PC-9 (cell line): ENCODE data around the gene CCNY. TPM values are rescaled to one million over a fixed set of nuclear protein-coding genes. Genes with fewer than 3 reads are reported as not detected.

Experiments used
- BruUV-seq: library from RNA; stranded (reverse); fragments of 400-500 nt; replicated peaks from 2 replicates; lab custom pipeline; 2021; lab: Mats Ljungman, UMichigan
- CTCF ChIA-PET: fragments of 300-600 bp; sonication (Branson Sonifier 250); formaldehyde crosslinking; loops from one replicate; lab custom pipeline; 2022; ENCODE audit warnings: antibody characterized with exemption; lab: Charles Lee
- POLR2A ChIA-PET: fragments of 300-600 bp; sonication (Branson Sonifier 250); formaldehyde crosslinking; loops from one replicate; lab custom pipeline; 2022; ENCODE audit warnings: antibody characterized with exemption; ENCODE audit not compliant: unreplicated experiment; lab: Charles Lee
- DNase-seq, 2 experiments: peaks; one replicate each; pipeline versions ENCODE4 v3.0.0 to v3.0.0-alpha.2; 2015 to 2022; ENCODE audit warnings: mixed read lengths in 1 of 2
- H2AFZ ChIP-seq: fragments of 200-600 bp; sonication (generic); 2 replicates; pipeline ENCODE4 v1.8.1; 2017; ENCODE audit warnings: antibody characterized with exemption
- H3F3A ChIP-seq: fragments of 200-600 bp; sonication (generic); 2 replicates; pipeline ENCODE4 v1.8.1; 2017; ENCODE audit warnings: antibody characterized with exemption, mild to moderate bottlenecking, low read depth; ENCODE audit not compliant: insufficient read depth
- H3K27ac ChIP-seq: fragments of 200-600 bp; sonication (generic); 2 replicates; pipeline ENCODE4 v1.6.1; 2016; ENCODE audit warnings: mixed run types
- H3K27me3 ChIP-seq: fragments of 200-600 bp; sonication (generic); 2 replicates; pipeline ENCODE4 v1.6.1; 2016; ENCODE audit warnings: low read depth, mixed run types; ENCODE audit not compliant: insufficient read depth
- H3K36me3 ChIP-seq: fragments of 200-600 bp; sonication (generic); 2 replicates; pipeline ENCODE4 v1.6.1; 2016; ENCODE audit warnings: low read depth, mixed run types
- H3K4me1 ChIP-seq: fragments of 200-600 bp; sonication (generic); replicated peaks from 2 replicates; pipeline ENCODE4 v1.6.1; 2016; ENCODE audit warnings: mixed run types; ENCODE audit not compliant: insufficient read depth
- H3K4me2 ChIP-seq: fragments of 200-600 bp; sonication (generic); 2 replicates; pipeline ENCODE4 v1.6.1; 2017; ENCODE audit warnings: mixed run types
- H3K4me3 ChIP-seq: fragments of 200-600 bp; sonication (generic); 2 replicates; pipeline ENCODE4 v1.6.1; 2016; ENCODE audit warnings: mixed run types
- H3K79me2 ChIP-seq: fragments of 200-600 bp; sonication (generic); 2 replicates; pipeline ENCODE4 v1.6.1; 2017; ENCODE audit warnings: low read depth, mixed run types
- H3K9me2 ChIP-seq: fragments of 200-600 bp; sonication (generic); 2 replicates; pipeline ENCODE4 v1.8.1; 2017; ENCODE audit warnings: mild to moderate bottlenecking; ENCODE audit not compliant: insufficient read depth
- H3K9me3 ChIP-seq: fragments of 200-600 bp; sonication (generic); 2 replicates; pipeline ENCODE4 v1.8.1; 2016; ENCODE audit warnings: low read depth; ENCODE audit not compliant: insufficient read depth
- H4K20me1 ChIP-seq: fragments of 200-600 bp; sonication (generic); 2 replicates; pipeline ENCODE4 v1.8.1; 2017; ENCODE audit not compliant: insufficient read depth
- CTCF ChIP-seq: fragments of 200-600 bp; sonication (generic); conservative IDR thresholded peaks from 2 replicates; pipeline ENCODE4 v1.6.1; 2017; ENCODE audit warnings: mixed run types, antibody characterized with exemption, mild to moderate bottlenecking, moderate library complexity
- EZH2 ChIP-seq: fragments of 200-600 bp; sonication (generic); IDR thresholded peaks from 2 replicates; pipeline ENCODE4 v1.8.0; 2017; ENCODE audit warnings: antibody characterized with exemption, low read depth
- intact Hi-C: fragments of 100-400 bp; cut with micrococcal nuclease; formaldehyde crosslinking; loops from one replicate; pipeline ENCODE4 v1.10.0; 2022; ENCODE audit not compliant: unreplicated experiment
- total RNA-seq: library from RNA; stranded (reverse); gene quantifications from 2 replicates; pipeline ENCODE4 v1.2.3, GENCODE V29; 2021

Gene CCNY
- total RNA-seq, 1 experiment from 2014 or later = 69.5 TPM

GRCh38 chr10:35506741-35507140, 170.4 kb downstream of the CCNY start:
- POLR2A ChIA-PET = no interaction called here
- no peak overlapping the region for H3K4me2 ChIP-seq

GRCh38 chr10:35507519-35508109, 171.3 kb downstream of the CCNY start:
- Histone ChIP-seq H3K9me3 (no peaks in the 10 kb centered on the region), H3K9me2 (no peaks in the 10 kb centered on the region), H3K36me3 (no peaks in the 10 kb centered on the region), H3F3A (no peaks in the 10 kb centered on the region), H3K27ac (no peak overlapping the region), H3K4me3 (no peak overlapping the region), H2AFZ (no peak overlapping the region), H4K20me1 (no peaks in the 10 kb centered on the region), H3K27me3 (no peaks in the 10 kb centered on the region), H3K4me2 (no peak overlapping the region), H3K4me1 (no peaks in the 10 kb centered on the region), H3K79me2 (no peaks in the 10 kb centered on the region)
- ChIA-PET POLR2A (no interaction called here), CTCF (no interaction called here)
- BruUV-seq = no TSS peak
- TF ChIP-seq CTCF = no peak
- TF ChIP-seq EZH2 = no peak
- DNase-seq = no peak
- intact Hi-C loops = loop anchor here (5.0 kb wide), 1 partner anchor 380 kb away; the partner anchor contains the start of gene CREM

More at GRCh38 chr10:35506741-35507140, 170.4 kb downstream of the CCNY start:
- Histone ChIP-seq H3K36me3 (no peaks in the 10 kb centered on the region), H3K9me2 (no peaks in the 10 kb centered on the region), H3K27me3 (no peaks in the 10 kb centered on the region), H3K4me1 (no peaks in the 10 kb centered on the region), H3K79me2 (no peaks in the 10 kb centered on the region), H3K27ac (no peak overlapping the region), H2AFZ (no peak overlapping the region), H4K20me1 (no peaks in the 10 kb centered on the region), H3K4me3 (no peak overlapping the region), H3F3A (no peaks in the 10 kb centered on the region), H3K9me3 (no peaks in the 10 kb centered on the region)
- CTCF ChIA-PET = no interaction called here
- TF ChIP-seq CTCF (no peak), EZH2 (no peak)
- no TSS peak for BruUV-seq
- intact Hi-C loops = loop anchor here (5.0 kb wide), 1 partner anchor 379 kb away; the partner anchor contains the start of gene CREM
- no peak for DNase-seq

GRCh38 chr10:35508647-35509046, 172.3 kb downstream of the CCNY start:
- ChIA-PET POLR2A (no interaction called here), CTCF (no interaction called here)
- H4K20me1 ChIP-seq = no peaks in the 10 kb centered on the region
- intact Hi-C loops = loop anchor here (5.0 kb wide), 1 partner anchor 381 kb away; the partner anchor contains the start of gene CREM
- TF ChIP-seq EZH2 (no peak), CTCF (no peak)
- no peak overlapping the region for H3K27ac ChIP-seq
- no peaks in the 10 kb centered on the region for H3K36me3 ChIP-seq
- no peak overlapping the region for H2AFZ ChIP-seq
- no peaks in the 10 kb centered on the region for H3K27me3 ChIP-seq
- H3K4me1 ChIP-seq = no peaks in the 10 kb centered on the region
- no peak overlapping the region for H3K4me3 ChIP-seq
- no peaks in the 10 kb centered on the region for H3K9me3 ChIP-seq
- no peaks in the 10 kb centered on the region for H3K9me2 ChIP-seq
- no peak overlapping the region for H3K4me2 ChIP-seq
- no peak for DNase-seq
- no peaks in the 10 kb centered on the region for H3F3A ChIP-seq
- no peaks in the 10 kb centered on the region for H3K79me2 ChIP-seq
- BruUV-seq = no TSS peak
